Placental pericyte (primary cell): ENCODE measurements around the gene SGO1. TPM values are rescaled to one million over a fixed set of nuclear protein-coding genes. Genes with fewer than 3 reads are reported as not detected.

ENCODE experiments used
- small RNA-seq: library from RNA; depleted of rRNA; stranded (forward); fragments of <200 nt; gene quantifications from one replicate; pipeline ENCODE3, GENCODE V24; 2012; ENCODE audit warnings: low replicate concordance
- total RNA-seq: library from RNA; depleted of rRNA; stranded (reverse); fragments of >200 nt; gene quantifications from 2 replicates; pipeline ENCODE4 v1.2.3, GENCODE V29; 2012

SGO1 gene
- total RNA-seq, result 0.44 and 15.5 TPM in 2 replicates

GRCh38 chr3:20185679-20186599 is at the start of gene SGO1:
TSS of gene SGO1 (minus strand) at chr3:20186206. CDS start at chr3:20184027, 2,179 bp downstream.

Small RNAs within 50 kb of the gene (small RNA-seq; reads per million reads assigned to genes)
- not detected for gene MIR3135A

Other genes starting within 250 kb of the SGO1 start
- gene RAB5A, start 239.1 kb downstream of the SGO1 start, total RNA-seq, result 77.0 and 87.8 TPM in 2 replicates
- gene PP2D1, start 173.9 kb downstream of the SGO1 start, total RNA-seq, result not detected in 2 replicates
- 3.7 and 8.6 TPM in 2 replicates for gene KAT2B, start 145.8 kb downstream of the SGO1 start, total RNA-seq